Measurements from ENCODE around the gene WDFY3.

DNA sequence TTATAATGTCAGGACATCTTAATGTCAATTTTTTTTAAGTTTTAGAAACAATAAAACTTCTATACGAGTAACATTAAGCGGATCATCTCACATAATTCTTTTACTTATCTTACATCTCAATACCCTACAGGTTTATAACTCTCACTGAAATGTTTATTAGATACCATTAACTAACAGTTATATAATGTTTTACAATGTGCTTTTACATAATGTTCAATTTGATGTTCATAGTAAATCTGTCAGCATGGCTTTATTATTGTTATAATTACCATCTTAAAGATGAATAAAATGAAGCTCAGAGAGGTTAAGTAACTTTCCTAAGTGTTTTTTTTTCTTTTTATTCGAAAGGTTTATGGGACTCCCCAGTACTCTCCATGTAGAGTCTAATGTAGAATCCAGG is 33.9 kb upstream of the WDFY3 start:
- TF ChIP-seq, protein P1, sequence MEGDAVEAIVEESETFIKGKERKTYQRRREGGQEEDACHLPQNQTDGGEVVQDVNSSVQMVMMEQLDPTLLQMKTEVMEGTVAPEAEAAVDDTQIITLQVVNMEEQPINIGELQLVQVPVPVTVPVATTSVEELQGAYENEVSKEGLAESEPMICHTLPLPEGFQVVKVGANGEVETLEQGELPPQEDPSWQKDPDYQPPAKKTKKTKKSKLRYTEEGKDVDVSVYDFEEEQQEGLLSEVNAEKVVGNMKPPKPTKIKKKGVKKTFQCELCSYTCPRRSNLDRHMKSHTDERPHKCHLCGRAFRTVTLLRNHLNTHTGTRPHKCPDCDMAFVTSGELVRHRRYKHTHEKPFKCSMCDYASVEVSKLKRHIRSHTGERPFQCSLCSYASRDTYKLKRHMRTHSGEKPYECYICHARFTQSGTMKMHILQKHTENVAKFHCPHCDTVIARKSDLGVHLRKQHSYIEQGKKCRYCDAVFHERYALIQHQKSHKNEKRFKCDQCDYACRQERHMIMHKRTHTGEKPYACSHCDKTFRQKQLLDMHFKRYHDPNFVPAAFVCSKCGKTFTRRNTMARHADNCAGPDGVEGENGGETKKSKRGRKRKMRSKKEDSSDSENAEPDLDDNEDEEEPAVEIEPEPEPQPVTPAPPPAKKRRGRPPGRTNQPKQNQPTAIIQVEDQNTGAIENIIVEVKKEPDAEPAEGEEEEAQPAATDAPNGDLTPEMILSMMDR (IDR thresholded peaks at IDR 0.05 in 2 of 3, conservative IDR thresholded peaks at IDR 0.05 in 1 of 3; ENCODE audit: borderline replicate concordance in 1 of 3, insufficient read depth in 1 of 3, low read depth in 2 of 3, low read length in 2 of 3): no peak
- no peak for TF ChIP-seq EZH2 (IDR thresholded peaks at IDR 0.05)
- TF ChIP-seq POLR2AphosphoS5 (IDR thresholded peaks at IDR 0.05; ENCODE audit: low read depth, low read length): no peak
- no peak for TF ChIP-seq FOSL1 (IDR thresholded peaks at IDR 0.05; ENCODE audit: low read depth)
- no peak for TF ChIP-seq EZH2phosphoT487 (IDR thresholded peaks at IDR 0.05; ENCODE audit: borderline replicate concordance)
- TF ChIP-seq, protein P2, sequence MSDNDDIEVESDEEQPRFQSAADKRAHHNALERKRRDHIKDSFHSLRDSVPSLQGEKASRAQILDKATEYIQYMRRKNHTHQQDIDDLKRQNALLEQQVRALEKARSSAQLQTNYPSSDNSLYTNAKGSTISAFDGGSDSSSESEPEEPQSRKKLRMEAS (IDR thresholded peaks at IDR 0.05): no peak
- TF ChIP-seq CEBPB (IDR thresholded peaks at IDR 0.05; ENCODE audit: low read depth): no peak
- TF ChIP-seq POLR2A (IDR thresholded peaks at IDR 0.05; ENCODE audit: borderline replicate concordance, extremely low read depth, insufficient read depth, insufficient read length): no peak
- TF ChIP-seq, protein P3, sequence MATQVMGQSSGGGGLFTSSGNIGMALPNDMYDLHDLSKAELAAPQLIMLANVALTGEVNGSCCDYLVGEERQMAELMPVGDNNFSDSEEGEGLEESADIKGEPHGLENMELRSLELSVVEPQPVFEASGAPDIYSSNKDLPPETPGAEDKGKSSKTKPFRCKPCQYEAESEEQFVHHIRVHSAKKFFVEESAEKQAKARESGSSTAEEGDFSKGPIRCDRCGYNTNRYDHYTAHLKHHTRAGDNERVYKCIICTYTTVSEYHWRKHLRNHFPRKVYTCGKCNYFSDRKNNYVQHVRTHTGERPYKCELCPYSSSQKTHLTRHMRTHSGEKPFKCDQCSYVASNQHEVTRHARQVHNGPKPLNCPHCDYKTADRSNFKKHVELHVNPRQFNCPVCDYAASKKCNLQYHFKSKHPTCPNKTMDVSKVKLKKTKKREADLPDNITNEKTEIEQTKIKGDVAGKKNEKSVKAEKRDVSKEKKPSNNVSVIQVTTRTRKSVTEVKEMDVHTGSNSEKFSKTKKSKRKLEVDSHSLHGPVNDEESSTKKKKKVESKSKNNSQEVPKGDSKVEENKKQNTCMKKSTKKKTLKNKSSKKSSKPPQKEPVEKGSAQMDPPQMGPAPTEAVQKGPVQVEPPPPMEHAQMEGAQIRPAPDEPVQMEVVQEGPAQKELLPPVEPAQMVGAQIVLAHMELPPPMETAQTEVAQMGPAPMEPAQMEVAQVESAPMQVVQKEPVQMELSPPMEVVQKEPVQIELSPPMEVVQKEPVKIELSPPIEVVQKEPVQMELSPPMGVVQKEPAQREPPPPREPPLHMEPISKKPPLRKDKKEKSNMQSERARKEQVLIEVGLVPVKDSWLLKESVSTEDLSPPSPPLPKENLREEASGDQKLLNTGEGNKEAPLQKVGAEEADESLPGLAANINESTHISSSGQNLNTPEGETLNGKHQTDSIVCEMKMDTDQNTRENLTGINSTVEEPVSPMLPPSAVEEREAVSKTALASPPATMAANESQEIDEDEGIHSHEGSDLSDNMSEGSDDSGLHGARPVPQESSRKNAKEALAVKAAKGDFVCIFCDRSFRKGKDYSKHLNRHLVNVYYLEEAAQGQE (IDR thresholded peaks at IDR 0.05; ENCODE audit: low read depth): no peak
- no peak for TF ChIP-seq ZFX (IDR thresholded peaks at IDR 0.05)
- TF ChIP-seq SIN3A (IDR thresholded peaks at IDR 0.05; ENCODE audit: low read depth): no peak
- TF ChIP-seq RAD21 (IDR thresholded peaks at IDR 0.05; ENCODE audit: low read depth): no peak

All from HCT116 (cell line).